Inflammatory macrophage (primary cell): Measurements from ENCODE around the gene FAM83E.
"Not testable (repeated sequence)": the region's sequence is repeated elsewhere in the genome, so short reads cannot be mapped to it uniquely, and the experiment has no call there.

Experiments used
- DNase-seq, 2 donors: peaks; one replicate each; pipeline ENCODE4 v3.0.0-alpha.2; 2020 to 2022

FAM83E gene

DNA sequence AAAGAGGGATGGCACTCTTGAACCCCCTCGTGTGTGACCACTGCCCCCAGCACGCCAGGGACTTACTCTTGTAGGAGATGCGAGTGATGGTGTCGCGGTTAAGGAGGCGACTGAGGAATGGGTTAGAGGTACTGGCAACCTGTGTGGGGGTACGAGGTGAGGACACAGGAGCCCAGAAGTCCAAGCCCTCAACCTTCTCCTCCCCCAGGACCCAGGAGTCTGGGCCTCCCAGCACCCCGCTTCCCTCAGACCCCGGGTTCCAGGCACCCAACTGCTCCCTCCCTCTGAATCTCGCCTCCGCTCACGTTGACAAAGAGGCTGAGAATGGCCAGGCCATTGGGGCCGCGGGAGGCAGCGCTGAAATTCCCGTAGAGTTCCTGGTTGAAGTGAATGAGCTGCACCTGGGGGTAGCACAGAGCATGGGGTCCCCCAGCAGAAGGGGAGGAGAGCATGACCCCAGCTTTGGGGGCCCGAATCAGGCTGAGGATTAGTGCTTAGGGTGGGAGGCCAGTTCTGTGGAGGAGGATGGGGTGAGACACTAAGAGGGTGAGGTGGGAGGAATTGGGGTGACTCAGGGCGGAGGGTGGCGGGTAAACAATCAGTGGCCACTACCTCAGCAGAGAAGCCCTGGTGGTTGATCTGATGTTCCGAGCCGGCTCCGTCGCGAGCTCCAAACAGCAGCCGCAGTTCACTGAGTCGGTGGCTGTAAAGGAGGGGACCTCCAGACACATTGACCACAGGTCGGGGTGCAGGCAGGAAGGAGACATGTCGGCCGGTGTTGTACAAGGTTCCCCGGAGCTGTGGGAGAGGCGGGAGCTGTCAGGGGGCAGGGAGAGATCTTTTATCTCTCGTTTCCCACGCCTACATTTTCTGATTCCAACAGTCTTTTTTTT lies 24.9 kb upstream of the FAM83E start:
- DNase-seq, result no peak

DNA sequence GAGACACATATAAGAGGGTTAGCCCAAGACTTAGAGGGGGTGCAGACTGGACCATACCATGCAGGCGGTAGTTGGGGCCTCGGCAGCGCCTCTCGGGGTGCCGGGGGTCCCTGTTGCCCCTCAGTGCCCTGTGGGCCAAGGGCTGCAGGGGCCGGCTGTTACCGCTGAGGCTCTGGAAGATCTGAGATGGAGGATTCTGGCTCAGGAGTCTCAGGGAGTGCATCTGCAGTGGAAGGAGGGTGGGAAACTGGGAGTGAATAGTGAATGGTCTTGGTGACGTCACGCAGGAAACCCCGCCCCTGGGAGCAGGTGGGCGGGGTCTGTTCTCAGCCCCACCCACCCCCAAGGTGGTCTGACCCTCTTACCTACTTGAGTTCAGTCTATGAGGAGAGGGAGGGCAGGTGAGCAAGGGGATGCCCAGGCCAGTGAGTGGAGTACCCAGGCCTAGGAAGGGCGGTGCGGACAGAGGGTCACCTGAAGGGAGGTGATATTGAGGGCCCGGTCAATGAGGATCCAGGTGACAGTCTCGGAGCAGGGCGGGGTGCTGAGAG lies 24.0 kb upstream of the FAM83E start:
- DNase-seq, result no peak

DNA sequence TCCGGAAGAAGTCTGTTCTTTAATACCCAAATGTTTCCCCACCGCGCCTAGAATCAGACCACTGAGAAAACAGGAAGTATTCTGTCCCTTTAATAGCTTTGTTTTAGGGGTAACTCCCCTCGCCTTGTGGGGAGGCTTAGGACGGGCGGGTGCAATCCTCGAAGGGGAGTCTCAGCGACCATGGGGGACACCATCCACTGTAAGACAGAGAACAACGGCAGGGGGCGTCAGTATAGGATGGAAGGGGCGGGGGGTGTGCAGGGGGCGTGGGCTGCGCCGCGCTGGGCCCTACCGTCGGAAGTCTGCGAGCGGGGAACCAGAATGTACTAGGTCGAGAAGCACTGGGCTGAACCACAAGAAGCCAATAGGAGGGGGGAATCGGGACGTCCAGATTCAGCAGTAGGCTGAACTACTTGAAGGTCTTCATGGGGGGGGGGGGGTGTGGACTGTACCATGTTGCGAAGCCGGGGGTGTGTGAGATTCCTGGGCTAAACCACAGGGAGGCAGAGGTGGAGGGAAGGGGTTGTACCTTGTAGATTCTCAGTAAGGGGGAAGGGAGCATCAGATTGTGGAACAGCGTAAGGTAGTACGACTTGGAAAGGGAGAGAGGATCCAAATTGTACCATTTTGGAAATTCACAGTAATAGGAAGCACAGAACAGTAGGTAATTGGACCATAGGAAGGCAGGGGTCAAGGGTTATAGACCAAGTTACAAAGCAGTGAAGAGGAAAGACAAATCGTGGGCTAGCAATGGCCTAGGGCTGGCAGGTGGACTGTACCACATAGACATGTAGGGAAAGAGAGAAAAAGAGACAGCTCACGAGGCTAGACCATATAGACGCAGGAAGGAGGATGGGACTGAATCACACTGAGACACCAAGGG lies 23.3 kb upstream of the FAM83E start:
- DNase-seq, result peak; percentile 92 to 93

DNA sequence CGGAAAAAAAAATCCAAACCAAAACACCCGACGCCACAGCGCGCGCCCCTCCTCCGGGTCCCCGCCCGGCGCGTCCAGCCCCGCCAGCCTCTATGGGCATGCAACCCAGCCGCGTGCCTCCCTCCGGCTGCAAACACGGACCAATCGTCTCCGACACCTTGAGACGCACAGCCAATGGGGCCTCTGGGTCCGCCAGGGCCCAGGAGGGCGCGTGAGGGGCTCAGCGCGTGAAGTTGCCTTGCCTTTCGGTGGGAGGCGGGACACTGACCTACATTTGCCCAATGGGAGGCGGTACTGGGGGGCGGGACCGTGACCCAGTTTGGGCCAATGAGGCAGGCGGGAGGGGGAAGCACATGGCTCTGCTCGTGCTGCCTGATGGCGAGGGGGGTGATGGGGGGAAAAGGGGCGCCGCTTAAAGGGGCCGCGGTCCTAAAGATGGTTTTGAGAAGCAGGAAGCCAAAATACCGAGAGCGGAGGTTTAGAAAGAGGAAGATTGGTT lies 22.6 kb upstream of the FAM83E start:
- peak; percentile 99 for DNase-seq

DNA sequence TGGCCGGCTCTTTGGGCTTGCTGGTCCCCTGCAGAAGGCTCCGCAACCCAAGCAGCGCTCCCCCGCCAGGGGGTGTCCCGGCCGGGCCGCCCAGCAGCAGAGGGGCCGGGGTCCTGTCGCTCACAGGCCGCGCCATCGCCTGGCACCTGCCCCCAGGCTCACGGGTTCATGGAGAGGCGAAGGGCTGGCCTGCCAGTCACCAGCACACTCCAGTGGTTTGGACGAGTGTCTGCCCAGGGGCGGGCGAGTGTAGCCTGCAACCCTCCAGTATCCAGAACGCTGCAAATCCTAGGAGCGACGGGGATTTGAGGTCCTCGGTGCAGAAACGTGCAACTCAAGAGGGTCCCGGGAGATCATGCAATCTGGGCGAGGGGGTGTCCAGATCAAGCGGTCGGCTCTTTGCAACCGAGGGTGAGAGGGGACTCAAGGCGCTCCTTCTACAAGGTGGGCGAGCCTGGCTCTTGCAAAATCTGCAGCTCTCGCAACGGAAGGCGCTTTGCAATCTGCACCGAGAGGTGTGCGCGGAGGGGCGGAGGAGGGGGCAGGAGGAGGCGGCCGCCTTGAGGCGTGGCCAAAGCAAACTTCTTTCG lies 22.1 kb upstream of the FAM83E start, which contains the start of gene DBP:
Gene DBP, minus strand, starts transcription at position 521 of the 590 bp plus-strand sequence. Its CDS starts 385 bp downstream, at position 136.
- DNase-seq, result peak; percentile 43 to 67

DNA sequence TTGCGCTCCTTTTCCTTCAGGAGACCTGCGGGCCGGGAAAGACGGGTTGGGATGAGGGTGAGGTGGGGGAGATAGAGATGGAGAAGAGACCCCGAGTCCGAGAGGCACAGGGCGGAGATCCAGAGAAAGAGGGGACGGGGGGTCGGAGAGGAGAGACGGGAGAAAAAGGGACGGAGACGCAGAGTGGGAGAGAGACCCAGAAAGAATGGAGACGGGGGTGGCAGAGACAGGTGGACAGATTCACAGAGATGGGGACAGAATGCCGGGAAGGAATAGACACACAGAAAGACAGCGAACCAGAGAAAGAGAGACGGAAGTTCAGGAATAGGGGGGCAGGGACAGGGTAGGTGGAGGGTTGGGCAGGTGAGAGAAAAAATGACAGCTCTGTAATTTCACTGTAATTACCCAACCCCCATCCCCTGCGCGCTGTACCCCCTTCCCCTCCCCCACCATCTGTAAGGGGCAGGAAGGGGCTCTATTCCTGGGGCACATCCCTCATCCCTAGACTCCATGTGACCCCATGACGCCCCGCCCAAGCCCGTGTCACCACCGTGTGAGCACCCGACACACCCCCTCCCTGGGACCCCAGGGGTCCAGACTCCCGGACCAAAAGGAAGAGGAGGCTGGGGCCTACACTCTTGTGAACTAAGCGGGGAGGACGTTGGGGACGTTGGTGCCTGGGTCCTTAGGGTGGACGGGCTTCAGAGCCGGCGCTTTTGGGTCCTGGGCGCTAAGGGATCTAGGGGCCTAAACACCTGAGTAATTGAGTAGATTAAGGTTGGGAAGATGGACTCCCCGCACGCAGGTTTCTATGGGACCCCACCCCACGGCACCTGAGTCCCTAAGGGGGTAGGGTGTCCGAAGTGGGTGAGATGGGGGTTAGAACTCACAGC lies 21.3 kb upstream of the FAM83E start:
- peak; percentile 31 to 47 for DNase-seq

DNA sequence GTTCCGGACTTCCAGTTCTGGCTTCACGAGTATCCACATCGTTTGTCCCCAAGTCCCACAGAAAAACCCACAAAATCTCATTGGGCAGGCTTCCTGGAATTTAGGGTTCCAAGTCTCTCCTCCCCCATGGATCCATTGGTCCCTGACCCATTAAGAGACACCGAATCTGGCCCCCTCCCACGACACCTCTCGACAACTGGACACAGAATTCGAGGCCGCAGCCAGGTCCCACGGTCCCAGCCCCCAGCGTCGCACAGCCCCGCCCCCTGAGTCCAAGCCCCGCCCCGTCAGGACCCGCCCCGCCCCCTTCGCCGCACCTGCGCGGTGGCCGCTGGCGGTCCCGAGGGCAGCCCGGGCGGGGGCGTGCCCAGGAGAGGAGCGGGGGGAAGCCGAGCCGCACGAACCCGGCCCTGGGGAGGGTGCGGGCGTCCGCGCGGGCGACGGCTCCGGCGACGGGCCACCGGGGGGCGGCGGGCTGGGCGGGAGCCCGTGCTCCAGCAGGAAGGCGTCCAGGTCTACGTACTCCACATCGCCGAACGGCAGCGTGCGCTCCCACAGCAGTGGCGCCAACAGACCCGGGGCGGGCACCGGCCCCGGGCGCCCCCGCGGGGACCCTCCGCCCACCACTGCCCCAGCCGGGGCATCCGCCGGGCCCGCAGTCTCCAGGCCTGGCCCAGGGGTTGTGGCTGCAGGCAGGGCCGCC lies 20.5 kb upstream of the FAM83E start:
- peak; percentile 57 to 78 for DNase-seq

DNA sequence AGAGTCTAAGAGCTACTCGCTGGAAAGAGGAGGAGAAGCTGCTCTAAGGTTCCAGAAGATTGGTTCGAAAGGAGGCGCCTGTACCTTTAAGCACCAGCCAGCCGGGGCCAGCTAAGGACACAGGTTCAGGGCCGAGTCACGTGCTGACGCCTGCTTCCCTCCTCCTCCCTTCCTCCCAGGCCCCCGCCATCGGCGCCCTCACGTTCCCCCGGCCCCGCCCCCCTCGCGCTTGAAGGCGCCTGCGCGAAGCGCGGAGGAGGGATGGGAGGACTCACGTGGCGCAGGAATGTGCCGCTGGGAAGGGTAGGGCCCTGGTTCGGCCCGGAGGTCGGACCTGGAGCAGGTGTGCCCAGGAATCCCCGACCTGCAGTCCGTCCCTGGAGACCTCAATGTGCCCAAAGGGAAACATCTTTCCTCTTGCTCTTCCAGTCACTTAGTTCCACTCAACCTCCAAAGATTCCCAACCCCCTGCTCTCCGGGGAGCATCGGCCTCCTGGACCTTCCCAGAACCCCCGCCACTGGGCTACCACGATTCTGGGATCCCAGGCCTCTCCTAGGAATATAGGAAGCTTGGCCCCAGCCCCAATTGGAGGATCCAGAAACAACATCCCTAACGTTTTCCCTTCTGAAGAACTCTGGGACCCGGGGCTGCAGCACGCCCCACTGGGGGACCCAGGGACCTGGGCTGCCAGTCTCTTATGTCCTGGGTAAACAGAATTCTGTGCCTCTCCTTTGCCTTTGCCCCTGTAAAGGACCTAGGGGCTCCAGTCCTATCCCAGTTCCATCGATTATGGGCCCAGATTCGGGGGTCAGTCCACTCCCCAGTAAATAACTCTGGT lies 19.8 kb upstream of the FAM83E start:
- peak; percentile 87 to 89 for DNase-seq

DNA sequence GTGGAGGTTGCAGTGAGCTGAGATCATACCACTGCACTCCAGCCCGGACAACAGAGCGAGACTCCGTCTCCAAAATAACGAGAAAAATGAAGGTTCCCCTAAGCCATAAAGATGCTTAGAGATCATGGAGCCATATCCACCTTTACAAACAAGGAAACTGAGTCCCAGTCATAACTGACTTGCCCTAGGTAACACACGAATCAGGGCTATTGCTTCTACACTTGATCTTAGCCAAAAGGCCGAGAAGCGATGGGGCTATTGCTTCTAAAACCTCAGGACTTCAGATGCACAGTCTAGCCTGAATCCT lies 19.1 kb upstream of the FAM83E start:
- DNase-seq, result no peak

DNA sequence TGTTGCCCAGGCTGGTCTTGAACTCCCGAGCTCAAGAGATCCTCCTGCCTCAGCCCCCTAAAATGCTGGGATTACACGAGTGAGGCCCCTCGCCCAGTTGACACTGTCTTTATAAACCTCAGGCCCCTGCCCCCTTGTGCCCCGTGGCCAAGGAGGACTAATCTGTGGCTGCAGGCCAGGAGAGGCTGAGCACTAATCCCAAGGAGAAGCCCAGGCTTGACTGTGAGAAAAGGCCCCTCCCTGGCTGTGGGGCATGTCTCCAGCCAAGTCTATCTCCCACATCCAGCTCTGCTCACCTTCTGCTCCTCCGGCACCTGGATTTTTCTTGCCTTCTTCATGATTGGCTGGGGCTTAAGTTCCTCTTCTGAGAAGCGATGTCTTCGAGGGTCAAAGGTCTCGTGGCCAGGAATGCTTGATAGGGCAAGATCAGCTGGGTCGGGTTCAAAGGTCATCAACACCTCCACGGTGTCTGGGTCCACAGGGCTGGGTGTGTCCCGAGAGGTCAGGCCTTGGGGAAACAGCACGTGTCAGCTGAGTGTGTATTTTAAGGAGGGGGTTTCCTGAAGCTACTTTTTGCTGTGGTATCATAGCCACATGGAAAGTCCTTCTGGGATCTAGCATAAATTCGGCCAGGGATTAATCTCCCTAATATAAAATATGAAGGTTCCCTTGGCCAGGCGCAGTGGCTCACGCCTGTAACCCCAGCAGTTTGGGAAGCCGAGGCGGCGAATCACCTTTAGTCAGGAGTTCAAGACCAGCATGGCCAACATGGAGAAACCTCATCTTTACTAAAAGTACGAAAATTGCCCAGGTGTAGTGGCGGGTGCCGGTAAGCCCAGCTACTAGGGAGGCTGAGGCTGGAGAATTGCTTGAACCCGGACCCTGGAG lies 18.5 kb upstream of the FAM83E start:
- DNase-seq, result no peak

DNA sequence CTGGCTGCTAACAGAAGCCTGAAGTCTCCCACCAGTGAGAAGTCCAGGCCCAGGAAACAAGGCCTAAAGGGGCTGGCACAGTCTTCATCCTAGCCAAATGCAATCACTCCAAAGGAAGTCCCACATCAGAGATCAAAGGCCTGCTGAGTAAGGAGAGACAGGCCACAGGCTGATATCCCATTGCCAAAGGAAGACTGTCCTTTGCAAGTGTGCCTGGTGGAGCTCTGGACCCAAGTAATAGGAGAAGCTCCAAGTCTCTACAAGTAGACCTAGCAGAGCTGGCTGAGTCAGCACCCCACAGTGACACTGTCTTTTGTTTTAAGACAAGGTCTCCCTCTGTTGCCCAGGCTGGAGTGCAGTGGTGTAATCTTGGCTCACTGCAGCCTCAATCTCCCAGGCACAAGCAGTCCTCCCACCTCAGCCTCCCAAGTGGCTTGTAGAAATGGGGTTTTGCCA lies 17.8 kb upstream of the FAM83E start:
- peak; percentile 28 to 39 for DNase-seq

DNA sequence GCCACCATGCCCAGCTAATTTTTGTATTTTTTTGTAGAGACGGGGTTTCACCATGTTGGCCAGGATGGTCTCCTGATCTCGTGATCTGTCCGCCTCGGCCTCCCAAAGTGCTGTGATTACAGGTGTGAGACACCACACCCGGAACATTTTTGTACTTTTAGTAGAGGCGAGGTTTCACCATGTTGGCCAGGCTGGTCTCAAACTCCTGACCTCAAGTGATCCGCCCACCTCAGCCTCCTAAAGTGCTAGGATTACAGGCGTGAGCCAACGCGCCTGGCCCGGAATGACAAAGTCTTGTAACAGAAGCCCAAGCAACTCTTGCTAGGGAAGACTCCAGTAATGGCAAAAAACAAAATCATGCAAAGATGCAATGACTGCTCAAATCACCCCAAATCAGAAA lies 17.4 kb upstream of the FAM83E start:
- not testable (repeated sequence) for DNase-seq

DNA sequence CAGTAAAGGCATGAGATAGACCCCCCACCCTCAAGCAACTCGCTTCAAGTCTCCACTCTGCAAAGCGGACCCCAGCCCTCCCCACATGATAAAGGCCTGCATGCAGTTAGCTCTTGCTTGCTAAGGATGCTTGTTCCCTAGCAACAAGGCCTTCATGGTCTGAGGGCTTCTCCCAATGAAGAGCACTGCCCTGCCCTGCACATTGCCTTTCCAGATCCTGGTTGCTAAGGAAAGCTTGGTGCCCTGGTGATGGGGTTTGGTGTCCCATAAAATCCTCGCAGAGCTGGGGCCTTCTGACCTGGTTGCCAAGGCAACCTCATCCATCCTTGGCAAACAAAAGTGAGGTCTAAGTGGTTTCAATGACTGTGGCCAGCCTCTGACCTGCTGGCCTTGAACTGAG lies 16.3 kb upstream of the FAM83E start:
- no peak for DNase-seq

DNA sequence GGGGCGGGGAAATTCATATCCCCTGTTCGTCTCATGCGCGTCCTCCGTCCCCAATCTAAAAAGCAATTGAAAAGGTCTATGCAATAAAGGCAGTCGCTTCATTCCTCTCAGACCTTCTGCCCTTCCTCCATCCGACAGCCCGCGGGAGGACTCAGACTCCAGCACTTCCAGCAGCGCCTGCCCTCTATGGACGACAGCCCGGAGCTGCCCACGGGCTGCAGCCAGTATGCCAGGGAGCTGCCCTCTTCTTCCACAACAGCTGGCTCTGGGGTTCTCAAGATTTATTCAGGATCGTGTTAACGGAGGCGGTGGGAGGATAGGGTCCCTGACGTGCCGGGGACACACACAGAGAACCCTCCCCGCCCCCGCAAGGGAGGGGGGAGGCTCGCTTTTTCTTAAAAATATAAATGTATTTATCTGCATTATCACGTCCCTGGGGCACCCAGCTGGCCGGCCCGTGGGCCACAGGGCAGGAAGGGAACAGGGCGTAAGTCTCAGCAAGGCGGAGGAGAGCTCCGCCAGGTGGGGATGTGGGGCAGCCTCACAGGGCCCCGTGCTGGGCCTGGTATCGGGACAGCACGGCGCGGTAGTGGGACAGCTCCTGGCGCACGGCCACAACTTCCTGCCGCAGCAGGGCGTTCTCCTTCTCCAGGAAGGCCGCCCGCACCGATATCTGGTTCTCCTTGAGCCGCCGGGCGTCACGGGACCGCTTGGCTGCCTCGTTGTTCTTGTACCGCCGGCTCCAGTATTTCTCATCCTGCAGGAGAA lies 15.6 kb upstream of the FAM83E start:
- DNase-seq, result peak; percentile 38 to 45

DNA sequence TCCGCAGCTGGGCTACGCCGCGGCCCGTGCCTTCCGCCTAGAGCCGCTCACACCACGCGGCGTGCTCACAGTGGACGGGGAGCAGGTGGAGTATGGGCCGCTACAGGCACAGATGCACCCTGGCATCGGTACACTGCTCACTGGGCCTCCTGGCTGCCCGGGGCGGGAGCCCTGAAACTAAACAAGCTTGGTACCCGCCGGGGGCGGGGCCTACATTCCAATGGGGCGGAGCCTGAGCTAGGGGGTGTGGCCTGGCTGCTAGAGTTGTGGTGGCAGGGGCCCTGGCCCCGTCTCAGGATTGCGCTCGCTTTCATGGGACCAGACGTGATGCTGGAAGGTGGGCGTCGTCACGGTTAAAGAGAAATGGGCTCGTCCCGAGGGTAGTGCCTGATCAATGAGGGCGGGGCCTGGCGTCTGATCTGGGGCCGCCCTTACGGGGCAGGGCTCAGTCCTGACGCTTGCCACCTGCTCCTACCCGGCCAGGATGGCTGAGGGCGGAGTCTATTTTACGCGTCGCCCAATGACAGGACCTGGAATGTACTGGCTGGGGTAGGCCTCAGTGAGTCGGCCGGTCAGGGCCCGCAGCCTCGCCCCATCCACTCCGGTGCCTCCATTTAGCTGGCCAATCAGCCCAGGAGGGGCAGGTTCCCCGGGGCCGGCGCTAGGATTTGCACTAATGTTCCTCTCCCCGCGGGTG lies 14.9 kb upstream of the FAM83E start:
- no peak for DNase-seq

DNA sequence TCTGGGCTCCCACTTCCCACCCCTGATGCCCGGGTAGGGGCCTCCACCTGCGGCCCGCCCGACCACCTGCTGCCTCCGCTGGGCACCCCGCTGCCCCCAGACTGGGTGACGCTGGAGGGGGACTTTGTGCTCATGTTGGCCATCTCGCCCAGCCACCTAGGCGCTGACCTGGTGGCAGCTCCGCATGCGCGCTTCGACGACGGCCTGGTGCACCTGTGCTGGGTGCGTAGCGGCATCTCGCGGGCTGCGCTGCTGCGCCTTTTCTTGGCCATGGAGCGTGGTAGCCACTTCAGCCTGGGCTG lies 14.4 kb upstream of the FAM83E start:
- no peak for DNase-seq

DNA sequence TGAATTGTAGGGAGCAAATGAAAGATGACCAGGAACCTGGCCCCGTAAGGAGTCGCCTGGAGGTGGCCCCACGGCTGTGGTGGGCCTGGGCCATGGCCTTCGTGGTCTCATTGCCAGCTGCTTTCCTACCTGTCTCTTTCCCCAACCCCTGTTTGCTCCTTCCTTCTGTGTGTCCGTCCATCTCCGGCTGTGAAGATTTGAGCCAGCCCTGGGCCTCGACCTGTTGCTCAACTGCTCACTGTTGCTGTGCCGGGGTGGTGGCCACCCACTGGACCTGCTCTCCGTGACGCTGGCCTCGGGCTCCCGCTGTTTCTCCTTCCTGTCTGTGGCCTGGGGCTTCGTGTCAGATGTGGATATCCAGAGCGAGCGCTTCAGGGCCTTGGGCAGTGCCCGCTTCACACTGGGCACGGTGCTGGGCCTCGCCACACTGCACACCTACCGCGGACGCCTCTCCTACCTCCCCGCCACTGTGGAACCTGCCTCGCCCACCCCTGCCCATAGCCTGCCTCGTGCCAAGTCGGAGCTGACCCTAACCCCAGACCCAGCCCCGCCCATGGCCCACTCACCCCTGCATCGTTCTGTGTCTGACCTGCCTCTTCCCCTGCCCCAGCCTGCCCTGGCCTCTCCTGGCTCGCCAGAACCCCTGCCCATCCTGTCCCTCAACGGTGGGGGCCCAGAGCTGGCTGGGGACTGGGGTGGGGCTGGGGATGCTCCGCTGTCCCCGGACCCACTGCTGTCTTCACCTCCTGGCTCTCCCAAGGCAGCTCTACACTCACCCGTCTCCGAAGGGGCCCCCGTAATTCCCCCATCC lies 13.8 kb upstream of the FAM83E start:
- DNase-seq, result peak in 1 of 2 donors; percentile 52
